GM20431 (cell line): ENCODE results near the gene KLRF1.

Experiments
- in situ Hi-C: fragments of 300-500 bp; cut with MseI, MboI; formaldehyde crosslinking; loops from one replicate; pipeline ENCODE4 v1.15.0; 2020; ENCODE audit warnings: low sequenced_read_pairs; ENCODE audit not compliant: unreplicated experiment

Gene KLRF1

GRCh38 chr12:9806714-9807113, 20.6 kb upstream of the KLRF1 start:
- in situ Hi-C loops: loop anchor here (25.0 kb wide), 1 partner anchor 331 kb away; the partner anchor contains the start of gene CLEC7A

DNA sequence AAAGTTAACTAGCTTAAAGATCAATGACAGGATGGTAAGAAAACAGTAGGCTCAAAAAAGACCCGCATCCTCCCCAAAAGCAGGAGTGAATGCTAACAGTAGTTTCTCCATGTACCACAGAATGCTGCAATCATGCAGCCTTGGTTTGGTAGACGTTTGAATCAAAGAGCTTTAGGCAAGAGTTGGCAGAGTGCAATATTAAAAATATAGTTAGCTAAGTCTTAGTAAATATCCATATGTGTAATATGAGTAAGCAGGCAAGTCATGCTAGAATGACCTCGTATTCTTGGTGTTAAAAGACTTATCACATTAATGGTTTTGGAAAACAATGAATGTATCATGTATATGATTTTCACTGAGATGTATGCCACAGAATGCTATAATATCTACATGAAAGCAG, 18.8 kb upstream of the KLRF1 start:
- in situ Hi-C loops: loop anchor here (25.0 kb wide), 1 partner anchor 329 kb away; the partner anchor contains the start of gene CLEC7A

DNA sequence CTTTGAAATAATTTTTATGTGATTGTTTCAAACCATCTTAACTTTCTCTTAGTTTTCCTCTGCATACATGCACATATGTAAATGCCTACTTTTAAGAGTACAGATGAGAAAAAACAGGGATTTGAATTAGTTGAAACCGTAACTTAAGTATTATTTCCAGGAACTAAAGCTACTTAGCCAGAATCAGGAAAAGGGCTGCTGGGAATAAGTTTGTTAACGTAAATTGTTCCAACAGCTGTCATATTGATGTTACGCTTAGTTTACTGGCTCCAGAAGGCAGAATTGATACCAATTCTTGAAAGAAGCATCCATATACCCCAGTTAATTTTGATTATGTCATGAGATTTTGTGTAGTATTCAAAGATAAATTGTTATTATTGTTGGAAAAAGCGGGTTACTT, 17.9 kb upstream of the KLRF1 start:
- in situ Hi-C loops: loop anchor here (25.0 kb wide), 1 partner anchor 328 kb away; the partner anchor contains the start of gene CLEC7A

DNA sequence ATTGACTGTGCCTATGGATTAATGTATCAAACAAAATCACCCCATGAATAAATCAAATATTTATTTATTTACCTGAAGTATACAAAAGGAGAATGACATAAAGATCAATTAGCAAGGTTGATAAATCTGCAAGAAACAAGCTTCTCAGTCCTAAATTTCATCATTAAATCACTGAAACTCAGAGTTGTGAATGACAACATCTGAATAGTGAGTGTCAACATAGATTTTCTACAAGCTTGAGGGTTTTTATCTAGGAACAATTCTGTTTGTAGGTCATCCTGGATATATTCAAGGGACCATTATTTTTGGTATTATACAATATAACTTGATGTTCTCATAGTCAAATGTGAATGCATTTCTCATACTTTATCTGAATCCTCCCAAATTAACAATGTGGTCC, 17.4 kb upstream of the KLRF1 start:
- in situ Hi-C loops: loop anchor here (10.0 to 25.0 kb wide), 2 partner anchors 125 to 327 kb away; partner anchors contain the start of genes CLEC2A and CLEC7A

DNA sequence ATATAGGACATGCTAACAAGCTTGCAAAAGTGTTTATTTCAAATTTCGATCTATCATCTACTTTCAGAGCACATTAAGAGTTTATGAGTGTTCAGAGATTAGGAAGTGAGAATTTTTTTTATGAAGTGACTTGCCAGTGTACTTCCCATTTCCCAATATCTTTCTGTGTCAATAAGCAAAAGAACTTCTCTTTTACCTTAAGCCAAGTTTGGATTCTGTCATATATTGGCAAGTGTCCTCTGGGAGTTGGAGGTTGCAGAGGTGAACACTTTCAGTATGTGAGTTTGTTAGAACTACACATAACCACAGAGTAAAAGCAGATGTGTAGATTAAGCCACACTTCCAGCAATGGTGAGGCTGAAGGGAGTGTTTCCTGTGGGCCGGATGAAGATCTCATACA, 16.6 kb upstream of the KLRF1 start:
- in situ Hi-C loops: loop anchor here (10.0 to 25.0 kb wide), 2 partner anchors 124 to 327 kb away; partner anchors contain the start of genes CLEC2A and CLEC7A

- in situ Hi-C loops: loop anchor here (10.0 to 25.0 kb wide), 2 partner anchors 123 to 326 kb away; partner anchors contain the start of genes CLEC2A and CLEC7A
These were observed 15.7 kb upstream of the KLRF1 start for GRCh38 chr12:9811621-9812020.

DNA sequence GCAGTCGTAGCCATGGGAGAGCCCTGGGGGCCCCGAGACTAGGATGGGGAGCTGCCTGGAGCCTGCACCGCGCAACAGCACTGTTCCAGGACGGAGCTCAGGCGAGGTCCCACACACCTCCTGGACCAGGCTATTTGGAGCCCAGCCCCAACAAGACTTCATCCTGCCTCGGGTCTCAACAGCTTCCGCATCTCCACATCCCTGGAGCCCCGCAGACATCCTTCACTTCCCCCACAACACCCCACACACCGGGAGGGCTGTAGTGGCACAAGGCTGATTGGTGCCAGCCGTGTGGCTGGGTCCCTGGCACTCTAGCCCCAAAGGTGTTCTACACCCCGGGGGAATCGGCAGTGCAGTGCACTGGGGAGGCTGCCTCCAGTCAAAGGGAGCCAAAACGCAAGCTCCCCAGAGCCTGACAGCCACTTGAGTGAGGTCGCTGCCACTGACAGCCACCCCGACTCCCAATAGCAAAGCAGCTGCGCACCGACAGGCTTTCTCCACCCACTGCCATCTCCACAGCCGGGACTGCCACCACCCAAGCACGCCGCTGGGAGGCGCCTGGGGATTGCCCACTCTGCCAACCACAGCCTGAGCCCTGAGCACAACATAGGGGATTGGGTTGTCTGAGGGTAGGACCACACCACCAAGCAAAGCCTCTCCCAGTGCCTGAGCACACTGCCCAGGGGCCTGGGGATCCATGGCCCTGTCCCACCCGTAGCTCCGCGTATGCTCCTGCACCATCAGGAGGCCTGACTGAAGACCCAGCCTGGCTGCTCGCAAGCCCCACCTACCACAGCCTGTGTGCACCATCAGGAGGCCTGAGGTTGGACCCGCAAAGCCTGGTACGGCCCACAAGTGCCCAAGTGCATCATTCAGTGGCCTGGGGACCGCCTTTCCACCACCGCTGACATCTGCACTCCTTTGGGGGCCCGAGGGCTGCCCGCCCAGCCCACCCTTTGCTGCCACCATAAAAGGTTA, 13.2 kb upstream of the KLRF1 start:
- in situ Hi-C loops: loop anchor here (10.0 to 25.0 kb wide), 2 partner anchors 121 to 323 kb away; partner anchors contain the start of genes CLEC2A and CLEC7A

GRCh38 chr12:9820281-9820930, 6.9 kb upstream of the KLRF1 start:
- in situ Hi-C loops: loop anchor here (25.0 kb wide), 1 partner anchor 317 kb away; the partner anchor contains the start of gene CLEC7A

DNA sequence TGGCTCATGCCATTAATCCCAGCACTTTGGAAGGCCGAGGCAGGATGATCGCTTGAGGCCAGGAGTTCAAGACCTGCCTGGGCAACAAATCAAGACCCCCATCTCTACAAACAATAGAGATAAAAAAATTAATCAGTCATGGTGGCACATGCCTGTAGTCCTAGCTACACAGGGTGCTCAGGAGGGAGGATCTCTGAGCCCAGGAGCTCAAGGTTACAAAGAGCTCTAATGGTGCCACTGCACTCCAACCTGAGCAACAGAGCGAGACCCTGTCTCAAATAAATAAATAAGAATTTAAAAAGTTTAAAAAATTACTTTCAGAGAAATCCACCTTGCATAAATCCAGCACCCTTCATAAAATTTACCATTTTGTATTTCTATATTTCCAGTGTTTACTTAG, 2.2 kb downstream of the KLRF1 start:
- in situ Hi-C loops: no loop called here

DNA sequence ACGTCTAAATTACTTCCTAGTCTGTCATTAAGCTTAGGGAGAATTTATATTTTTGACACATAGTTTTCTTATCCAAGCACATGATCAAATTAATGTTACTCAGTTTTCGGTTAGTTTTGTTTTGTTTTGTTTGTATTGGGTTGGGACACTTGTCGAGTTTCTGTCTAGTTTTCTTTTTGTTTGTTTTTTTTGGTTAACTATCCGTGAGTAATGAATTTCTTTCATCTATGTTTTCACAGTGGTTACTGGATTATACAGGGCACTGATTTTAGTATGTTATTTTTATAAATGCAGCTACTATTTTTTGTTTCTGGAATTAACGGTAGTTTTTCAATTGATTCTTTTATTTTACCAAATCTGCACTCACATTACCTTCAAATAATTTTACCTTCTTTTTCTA, 2.7 kb downstream of the KLRF1 start:
- in situ Hi-C loops: no loop called here

DNA sequence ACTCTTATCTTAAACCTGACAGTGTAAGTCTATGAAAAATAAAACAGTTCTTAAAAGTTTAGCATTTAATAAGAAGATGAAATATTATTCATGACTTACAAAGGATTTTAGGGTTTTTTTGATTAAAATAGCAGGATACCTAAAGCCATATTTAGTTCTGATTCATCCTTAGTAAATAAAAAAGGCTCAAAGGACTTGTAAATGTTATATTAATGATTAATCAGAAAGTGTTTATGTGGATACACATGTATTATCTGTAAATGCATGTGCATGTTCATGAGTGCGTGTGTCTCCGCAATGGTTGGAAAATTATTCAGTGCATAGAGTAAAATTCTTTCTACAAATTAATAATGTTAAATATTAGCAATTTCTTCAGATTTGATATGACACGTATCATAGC, 4.4 kb downstream of the KLRF1 start:
- in situ Hi-C loops: no loop called here

GRCh38 chr12:9843407-9843806, 16.1 kb downstream of the KLRF1 start:
- in situ Hi-C loops: no loop called here

GRCh38 chr12:9848899-9849298, 21.6 kb downstream of the KLRF1 start:
- in situ Hi-C loops: no loop called here

- in situ Hi-C loops: no loop called here
These were observed 23.8 kb downstream of the KLRF1 start for GRCh38 chr12:9851050-9851449.

DNA sequence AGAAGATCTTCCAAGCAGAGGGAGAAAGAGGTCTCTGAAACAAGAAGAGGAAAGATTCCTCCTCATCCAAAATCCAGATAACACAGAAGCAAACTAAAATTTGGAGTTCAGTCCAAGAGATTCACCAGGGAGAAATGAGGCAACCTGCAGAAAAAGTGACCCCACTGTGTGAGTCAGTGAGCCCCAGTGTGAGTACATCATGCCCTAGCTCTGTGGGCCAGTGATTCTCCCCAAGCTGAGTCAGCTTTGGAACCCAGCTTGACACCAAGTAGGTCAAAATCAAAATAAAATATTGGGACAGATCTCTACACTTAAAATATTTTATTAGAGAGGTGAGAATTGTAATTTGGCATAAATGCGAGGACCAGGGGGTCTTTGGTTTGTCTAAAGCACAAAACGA, 24.6 kb downstream of the KLRF1 start:
- in situ Hi-C loops: no loop called here

DNA sequence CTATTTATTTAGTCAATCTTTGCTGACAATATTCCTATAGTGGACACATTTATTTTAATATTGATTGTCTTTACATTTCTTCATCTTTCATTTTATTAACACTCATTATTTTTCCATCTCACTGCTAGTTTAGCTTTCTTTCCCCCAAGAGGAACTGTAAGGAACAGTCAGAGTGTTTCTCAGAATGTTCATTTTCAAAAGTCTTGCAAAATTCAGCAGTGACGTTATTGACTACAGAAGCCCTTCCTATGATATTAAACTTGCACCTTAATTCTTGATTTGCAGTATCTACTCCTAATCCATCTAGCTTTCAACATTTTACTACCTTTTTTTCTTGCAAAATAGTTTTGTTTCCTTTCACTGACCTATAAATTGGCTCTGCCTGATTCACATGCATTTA, 28.9 kb downstream of the KLRF1 start:
- in situ Hi-C loops: no loop called here

- in situ Hi-C loops: no loop called here
These were observed 29.6 kb downstream of the KLRF1 start for GRCh38 chr12:9856894-9857293.

GRCh38 chr12:9858135-9858534, 30.9 kb downstream of the KLRF1 start:
- in situ Hi-C loops: no loop called here

GRCh38 chr12:9864913-9865675, 37.8 kb downstream of the KLRF1 start:
- in situ Hi-C loops: no loop called here

- in situ Hi-C loops: no loop called here
These were observed 39.6 kb downstream of the KLRF1 start for GRCh38 chr12:9866860-9867269.
